GM04504 (cell line): Measurements from ENCODE around the gene ALPL.

ENCODE experiments used
- DNase-seq: peaks from one replicate; pipeline ENCODE4 v3.0.0-alpha.2; 2012; ENCODE audit warnings: low read depth

ALPL gene

GRCh38 chr1:21618561-21619374 is 109.5 kb downstream of the ALPL start:
- DNase-seq: no peak

- no peak for DNase-seq
These were observed 110.2 kb downstream of the ALPL start for GRCh38 chr1:21619375-21619947.

- DNase-seq: no peak
These were observed 110.8 kb downstream of the ALPL start for GRCh38 chr1:21620011-21620410.

GRCh38 chr1:21620496-21620895 is 111.3 kb downstream of the ALPL start:
- DNase-seq: no peak

GRCh38 chr1:21621051-21621450 is 111.8 kb downstream of the ALPL start:
- DNase-seq: no peak

GRCh38 chr1:21621761-21622436 is 112.7 kb downstream of the ALPL start:
- no peak for DNase-seq

- DNase-seq: no peak
These were observed 113.5 kb downstream of the ALPL start for GRCh38 chr1:21622466-21623315.

GRCh38 chr1:21623410-21623961 is 114.3 kb downstream of the ALPL start:
- no peak for DNase-seq

- DNase-seq: no peak
These were observed 115.6 kb downstream of the ALPL start for GRCh38 chr1:21624571-21625389.

GRCh38 chr1:21625390-21626190 is 116.4 kb downstream of the ALPL start:
- no peak for DNase-seq

GRCh38 chr1:21626921-21627339 is 117.7 kb downstream of the ALPL start:
- no peak for DNase-seq
